ENCODE measurements around the gene ZNF280B. TPM values are rescaled to one million over a fixed set of nuclear protein-coding genes. Genes with fewer than 3 reads are reported as not detected.

ZNF280B gene
- total RNA-seq, 4 donors from 2014 or later, result under 0.01 to 3.8 (median 0.88) TPM; not detected in 1

DNA sequence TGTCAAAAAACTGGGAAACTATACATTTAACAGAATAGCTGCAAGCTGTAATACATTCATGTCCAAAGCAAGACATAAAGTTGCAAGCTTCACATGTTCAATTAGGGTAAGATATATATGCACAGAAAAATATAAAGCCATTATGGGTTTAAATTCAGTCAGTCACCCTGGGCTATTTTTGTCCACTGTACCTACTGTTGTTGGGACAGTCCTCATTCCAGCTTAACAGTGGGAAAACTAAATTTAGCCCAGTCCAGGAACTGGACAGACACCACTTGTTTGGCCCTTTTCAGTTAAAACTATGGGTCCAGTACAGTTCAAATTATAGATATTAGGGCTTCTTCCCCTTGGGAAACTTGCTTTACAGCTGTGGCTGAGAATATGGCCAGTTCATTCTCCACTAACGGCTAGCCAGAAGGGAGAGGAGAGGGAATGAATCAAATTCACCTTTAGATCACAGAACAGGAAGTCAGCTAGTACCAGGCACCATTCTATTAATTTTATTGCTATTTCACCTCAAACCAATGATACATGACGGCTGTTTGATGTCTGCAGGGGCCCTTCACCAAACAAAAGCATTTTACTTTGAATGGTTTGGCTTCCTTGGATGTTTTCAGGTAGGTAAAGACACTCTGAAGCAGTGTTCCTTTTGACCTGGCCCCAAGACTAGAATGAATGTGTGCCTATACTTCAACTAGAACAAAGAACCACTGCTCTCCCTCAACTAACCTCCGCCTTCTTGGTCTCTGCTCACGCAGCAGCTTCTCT lies 22.2 kb downstream of the ZNF280B start:
- Histone ChIP-seq H3K27ac (no peak overlapping the region), H3K4me1 (no peaks in the 10 kb centered on the region), H3K27me3 (no peaks in the 10 kb centered on the region), H3K9me3 (no peaks in the 10 kb centered on the region), H3K36me3 (no peaks in the 10 kb centered on the region), H3K4me3 (no peak overlapping the region)
- DNase-seq, result no peak
- TF ChIP-seq POLR2A (IDR thresholded peaks at IDR 0.05), result no peak
- TF ChIP-seq, protein P1, sequence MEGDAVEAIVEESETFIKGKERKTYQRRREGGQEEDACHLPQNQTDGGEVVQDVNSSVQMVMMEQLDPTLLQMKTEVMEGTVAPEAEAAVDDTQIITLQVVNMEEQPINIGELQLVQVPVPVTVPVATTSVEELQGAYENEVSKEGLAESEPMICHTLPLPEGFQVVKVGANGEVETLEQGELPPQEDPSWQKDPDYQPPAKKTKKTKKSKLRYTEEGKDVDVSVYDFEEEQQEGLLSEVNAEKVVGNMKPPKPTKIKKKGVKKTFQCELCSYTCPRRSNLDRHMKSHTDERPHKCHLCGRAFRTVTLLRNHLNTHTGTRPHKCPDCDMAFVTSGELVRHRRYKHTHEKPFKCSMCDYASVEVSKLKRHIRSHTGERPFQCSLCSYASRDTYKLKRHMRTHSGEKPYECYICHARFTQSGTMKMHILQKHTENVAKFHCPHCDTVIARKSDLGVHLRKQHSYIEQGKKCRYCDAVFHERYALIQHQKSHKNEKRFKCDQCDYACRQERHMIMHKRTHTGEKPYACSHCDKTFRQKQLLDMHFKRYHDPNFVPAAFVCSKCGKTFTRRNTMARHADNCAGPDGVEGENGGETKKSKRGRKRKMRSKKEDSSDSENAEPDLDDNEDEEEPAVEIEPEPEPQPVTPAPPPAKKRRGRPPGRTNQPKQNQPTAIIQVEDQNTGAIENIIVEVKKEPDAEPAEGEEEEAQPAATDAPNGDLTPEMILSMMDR (IDR thresholded peaks at IDR 0.05), result no peak
- intact Hi-C loops (cut with DNase I; ENCODE audit: low total_unique reads), result no loop called here

DNA sequence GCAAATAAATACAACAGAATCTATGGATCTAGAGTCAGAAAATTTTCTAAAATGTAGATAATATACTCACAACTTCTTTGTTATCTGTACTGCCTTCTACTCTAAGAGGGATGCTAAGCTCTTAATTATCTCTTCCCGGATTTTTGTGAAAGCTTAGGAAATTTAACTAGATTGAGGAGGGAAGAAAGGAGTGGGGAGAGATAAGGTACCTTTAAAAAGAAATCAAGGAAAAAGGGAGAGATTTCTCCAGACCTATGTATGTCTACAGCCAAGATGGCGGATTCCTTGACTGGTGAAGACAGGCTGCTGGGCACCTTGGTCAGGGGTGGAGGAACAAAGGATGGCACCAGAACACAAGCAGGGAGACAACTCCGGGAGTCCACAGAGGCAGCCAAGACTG lies 23.0 kb downstream of the ZNF280B start:
- Histone ChIP-seq H3K4me1 (no peaks in the 10 kb centered on the region), H3K9me3 (no peaks in the 10 kb centered on the region), H3K27me3 (no peaks in the 10 kb centered on the region), H3K27ac (no peak overlapping the region), H3K36me3 (no peaks in the 10 kb centered on the region), H3K4me3 (no peak overlapping the region)
- TF ChIP-seq POLR2A (IDR thresholded peaks at IDR 0.05), result no peak
- DNase-seq, result no peak
- intact Hi-C loops (cut with DNase I; ENCODE audit: low total_unique reads), result no loop called here

DNA sequence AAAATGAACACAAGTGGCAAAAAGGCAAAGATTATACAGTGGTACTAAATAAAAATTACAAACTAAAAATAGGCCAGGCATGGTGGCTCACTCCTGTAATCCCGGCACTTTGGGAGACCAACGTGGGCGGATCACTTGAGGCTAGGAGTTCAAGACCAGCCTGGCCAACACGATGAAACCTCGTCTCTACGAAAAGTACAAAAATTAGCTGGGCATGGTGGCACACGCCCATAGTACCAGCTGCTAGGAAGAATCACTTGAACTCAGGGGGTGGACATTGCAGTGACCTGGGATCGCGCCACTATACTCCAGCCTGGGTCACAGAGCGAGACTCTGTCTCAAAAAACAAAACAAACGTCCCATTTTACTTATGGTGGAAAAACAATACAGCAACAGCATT lies 24.5 kb downstream of the ZNF280B start:
- H3K36me3 ChIP-seq, result no peaks in the 10 kb centered on the region
- no peaks in the 10 kb centered on the region for H3K4me1 ChIP-seq
- no peak overlapping the region for H3K4me3 ChIP-seq
- H3K9me3 ChIP-seq, result no peaks in the 10 kb centered on the region
- TF ChIP-seq POLR2A (IDR thresholded peaks at IDR 0.05), result no peak
- TF ChIP-seq, protein P1 (IDR thresholded peaks at IDR 0.05), result no peak
- intact Hi-C loops (cut with DNase I; ENCODE audit: low total_unique reads), result no loop called here
- no peak overlapping the region for H3K27ac ChIP-seq
- no peak for DNase-seq
- no peaks in the 10 kb centered on the region for H3K27me3 ChIP-seq

DNA sequence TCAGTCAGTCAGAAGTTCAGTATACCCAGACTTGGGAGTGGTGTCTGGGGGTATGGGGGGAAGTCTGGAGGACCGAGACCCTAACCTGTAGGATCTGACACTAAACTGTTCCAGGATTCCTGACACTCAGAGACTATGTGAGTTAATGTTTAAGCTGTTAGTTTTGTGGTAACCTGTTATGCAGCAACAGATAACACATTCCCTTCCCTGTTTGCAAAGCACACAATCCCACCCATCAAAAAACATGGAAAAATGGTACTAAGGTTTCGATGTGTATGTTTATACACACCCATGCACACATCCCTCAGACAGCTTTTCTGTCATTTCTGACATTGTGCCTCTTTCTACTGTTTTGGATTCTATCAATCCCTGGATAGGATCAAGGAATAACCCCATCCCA lies 27.6 kb downstream of the ZNF280B start:
- DNase-seq, result no peak
- intact Hi-C loops (cut with DNase I; ENCODE audit: low total_unique reads), result no loop called here

DNA sequence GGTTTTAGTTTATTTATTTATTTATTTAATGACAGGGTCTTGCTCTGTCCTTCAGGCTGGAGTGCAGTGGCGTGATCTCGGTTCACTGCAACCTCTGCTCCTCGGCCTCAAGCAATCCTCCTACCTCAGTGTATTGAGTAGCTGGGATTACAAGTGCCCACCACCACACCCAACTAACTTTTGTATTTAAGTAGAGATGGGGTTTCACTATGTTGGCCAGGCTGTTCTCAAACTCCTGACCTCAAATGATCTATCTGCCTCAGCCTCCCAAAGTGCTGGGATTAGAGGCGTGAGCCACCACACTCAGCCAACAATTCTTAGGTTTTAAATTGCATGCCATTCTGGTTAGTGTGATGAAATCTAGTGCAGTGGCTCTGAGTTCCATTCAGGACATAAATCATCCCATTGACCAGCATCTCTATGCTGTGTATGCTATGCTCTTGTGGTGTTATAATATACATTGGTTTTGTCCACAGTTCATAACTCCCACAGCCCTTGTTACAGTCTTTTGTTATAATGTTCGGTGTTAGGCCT lies 28.5 kb downstream of the ZNF280B start:
- intact Hi-C loops (cut with DNase I; ENCODE audit: low total_unique reads), result no loop called here
- DNase-seq, result no peak
- H3K9me3 ChIP-seq, result no peaks in the 10 kb centered on the region
- no peak overlapping the region for H3K4me3 ChIP-seq
- no peaks in the 10 kb centered on the region for H3K27me3 ChIP-seq
- TF ChIP-seq, protein P1 (IDR thresholded peaks at IDR 0.05), result no peak
- TF ChIP-seq POLR2A (IDR thresholded peaks at IDR 0.05), result no peak
- no peaks in the 10 kb centered on the region for H3K4me1 ChIP-seq
- H3K27ac ChIP-seq, result no peak overlapping the region
- no peaks in the 10 kb centered on the region for H3K36me3 ChIP-seq

More for the DNA sequence above, 27.6 kb downstream of the ZNF280B start:
- Histone ChIP-seq H3K36me3 (no peaks in the 10 kb centered on the region), H3K27me3 (no peaks in the 10 kb centered on the region), H3K27ac (no peak overlapping the region), H3K9me3 (no peaks in the 10 kb centered on the region), H3K4me3 (no peak overlapping the region), H3K4me1 (no peaks in the 10 kb centered on the region)
- TF ChIP-seq, protein P1 (IDR thresholded peaks at IDR 0.05), result no peak
- no peak for TF ChIP-seq POLR2A (IDR thresholded peaks at IDR 0.05)

All from uterus (tissue), 4 donors.